WTC11 (cell line): ENCODE data around the gene SLC12A2.

ENCODE experiments used
- CREB1 ChIP-seq: sonication (generic); formaldehyde crosslinking; IDR thresholded peaks from 2 replicates; pipeline ENCODE4 v1.8.0; 2023; ENCODE audit warnings: mild to moderate bottlenecking, missing genetic modification reagents
- CTCF ChIP-seq: fragments of 200-600 bp; IDR thresholded peaks from 2 replicates; pipeline ENCODE4 v1.8.0; 2022; ENCODE audit warnings: antibody characterized with exemption
- ELF4 ChIP-seq: sonication (generic); formaldehyde crosslinking; IDR thresholded peaks from 2 replicates; pipeline ENCODE4 v1.8.1; 2022; ENCODE audit warnings: low read depth, mild to moderate bottlenecking, moderate library complexity, missing genetic modification reagents
- FOXP1 ChIP-seq: sonication (generic); formaldehyde crosslinking; IDR thresholded peaks from 2 replicates; pipeline ENCODE4 v1.8.0; 2022; ENCODE audit warnings: missing genetic modification reagents, mild to moderate bottlenecking, moderate library complexity, borderline replicate concordance
- MAX ChIP-seq: sonication (generic); formaldehyde crosslinking; IDR thresholded peaks from 2 replicates; pipeline ENCODE4 v1.8.0; 2022; ENCODE audit warnings: mild to moderate bottlenecking, missing genetic modification reagents
- USF1 ChIP-seq: sonication (generic); formaldehyde crosslinking; IDR thresholded peaks from 2 replicates; pipeline ENCODE4 v1.8.0; 2022; ENCODE audit warnings: mild to moderate bottlenecking, missing genetic modification reagents
- ZBTB43 ChIP-seq: sonication (generic); formaldehyde crosslinking; IDR thresholded peaks from 2 replicates; pipeline ENCODE4 v1.8.1; 2023; ENCODE audit warnings: mild to moderate bottlenecking, missing genetic modification reagents
- ZNF263 ChIP-seq: sonication (generic); formaldehyde crosslinking; IDR thresholded peaks from 2 replicates; pipeline ENCODE4 v1.8.1; 2022; ENCODE audit warnings: low read depth, mild to moderate bottlenecking, moderate library complexity, missing genetic modification reagents
- ZNF425 ChIP-seq: fragments of 250-450 bp; sonication (Bioruptor Pico); conservative IDR thresholded peaks from 2 replicates; pipeline ENCODE4 v1.9.0; 2021; ENCODE audit warnings: mild to moderate bottlenecking

GRCh38 chr5:128172102-128172501, 88.5 kb downstream of the SLC12A2 start:
- TF ChIP-seq CTCF (no peak), ZNF425 (CRISPR knock-in tag) (no peak), ELF4 (CRISPR knock-in tag) (no peak), CREB1 (CRISPR knock-in tag) (no peak), MAX (CRISPR knock-in tag) (no peak), ZBTB43 (CRISPR knock-in tag) (no peak), ZNF263 (CRISPR knock-in tag) (no peak), USF1 (no peak), FOXP1 (CRISPR knock-in tag) (no peak)
